OCI-LY3 (cell line): ENCODE data around the gene SYT1.

Experiments
- H2AFZ ChIP-seq: fragments of 200-600, 300-600 bp; shearing (Covaris generic); 2 replicates; pipeline ENCODE4 v1.6.0; 2014; ENCODE audit warnings: antibody characterized with exemption, low read depth, low read length
- H3K27ac ChIP-seq: fragments of 200-600, 300-600 bp; sonication (generic); 2 replicates; pipeline ENCODE4 v1.5.1; 2014; ENCODE audit warnings: mild to moderate bottlenecking, low read length, moderate library complexity, mixed read lengths
- H3K27me3 ChIP-seq: fragments of 200-600, 300-600 bp; sonication (generic); 2 replicates; pipeline ENCODE4 v1.6.1; 2014; ENCODE audit warnings: low read depth, low read length, mixed read lengths
- H3K36me3 ChIP-seq: fragments of 200-600, 300-600 bp; sonication (generic); replicated peaks from 2 replicates; pipeline ENCODE3; 2014; ENCODE audit warnings: low read depth, low read length, mixed read lengths
- H3K4me1 ChIP-seq: fragments of 300-600, 200-600 bp; sonication (generic); 2 replicates; pipeline ENCODE4 v1.6.1; 2014; ENCODE audit warnings: low read length, mixed read lengths
- H3K4me2 ChIP-seq: fragments of 200-600, 300-600 bp; sonication (generic); 2 replicates; pipeline ENCODE4 v1.6.1; 2014; ENCODE audit warnings: low read length, mixed read lengths
- H3K4me3 ChIP-seq: fragments of 300-600, 200-600 bp; sonication (generic); 2 replicates; pipeline ENCODE4 v1.5.1; 2014; ENCODE audit warnings: antibody characterized with exemption, mild to moderate bottlenecking, low read length, moderate library complexity
- H3K79me2 ChIP-seq: fragments of 300-600, 200-600 bp; shearing (Covaris generic); 2 replicates; pipeline ENCODE4 v1.6.1; 2014; ENCODE audit warnings: mild to moderate bottlenecking, low read length, mixed read lengths
- H3K9ac ChIP-seq: fragments of 300-600, 200-600 bp; shearing (Covaris generic); 2 replicates; pipeline ENCODE4 v1.6.0; 2014; ENCODE audit warnings: mild to moderate bottlenecking, low read length, moderate library complexity
- H3K9me3 ChIP-seq: fragments of 200-600, 300-600 bp; shearing (Covaris generic); 2 replicates; pipeline ENCODE4 v1.6.1; 2014; ENCODE audit warnings: low read length, mixed read lengths; ENCODE audit not compliant: insufficient read depth
- H4K20me1 ChIP-seq: fragments of 200-600, 300-600 bp; sonication (generic); 2 replicates; pipeline ENCODE4 v1.6.1; 2016; ENCODE audit warnings: low read length, mixed read lengths; ENCODE audit not compliant: insufficient read depth
- EZH2phosphoT487 ChIP-seq: fragments of 200-600 bp; shearing (Covaris generic); IDR thresholded peaks from 2 replicates; pipeline ENCODE4 v1.6.1; 2018; ENCODE audit warnings: antibody characterized with exemption, mixed run types, low read depth
- TF ChIP-seq, protein P1 (sequence below): fragments of 200-600, 300-600 bp; sonication (generic); IDR thresholded peaks from 2 replicates; pipeline ENCODE4 v1.5.1; 2014; ENCODE audit warnings: antibody characterized with exemption, low read length, low read depth

SYT1 gene

DNA sequence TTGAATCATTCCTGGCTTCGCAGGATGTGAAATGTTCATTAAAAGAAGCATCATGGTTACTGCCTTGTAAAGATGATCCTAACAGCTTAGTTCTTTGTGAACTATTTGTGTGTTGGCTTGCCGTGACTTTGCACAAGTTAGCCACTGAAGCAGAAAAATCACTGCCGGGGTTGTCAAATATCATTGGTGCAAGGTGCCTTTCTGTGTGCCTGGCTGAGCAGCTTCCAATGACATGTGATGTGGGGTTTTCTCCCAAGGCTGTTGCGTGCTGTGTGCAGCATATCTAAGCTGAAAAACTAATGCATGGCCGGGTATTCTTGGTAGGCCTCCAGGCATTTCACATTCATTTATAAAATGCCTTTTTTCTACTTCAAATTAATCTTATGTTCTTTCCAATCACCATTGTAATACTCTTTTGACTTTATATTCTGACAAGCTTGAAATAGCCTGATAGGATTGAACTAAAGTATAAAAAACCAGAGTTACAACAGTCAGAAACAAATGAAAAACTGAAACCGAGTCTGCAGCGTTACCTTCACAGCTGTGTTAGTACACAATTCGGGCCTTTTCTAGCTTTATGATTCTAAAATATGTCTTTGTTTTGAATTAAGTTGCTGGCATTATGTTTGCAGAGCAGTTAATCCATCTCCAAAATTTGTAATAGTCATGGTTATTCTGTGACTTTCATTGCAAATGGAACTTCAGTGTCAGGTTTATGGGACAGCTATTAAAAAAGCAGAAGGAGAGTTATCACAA, 222.1 kb downstream of the SYT1 start:
- H3K27me3 ChIP-seq: no peaks in the 10 kb centered on the region
- no peak for TF ChIP-seq EZH2phosphoT487
- TF ChIP-seq, protein P1, sequence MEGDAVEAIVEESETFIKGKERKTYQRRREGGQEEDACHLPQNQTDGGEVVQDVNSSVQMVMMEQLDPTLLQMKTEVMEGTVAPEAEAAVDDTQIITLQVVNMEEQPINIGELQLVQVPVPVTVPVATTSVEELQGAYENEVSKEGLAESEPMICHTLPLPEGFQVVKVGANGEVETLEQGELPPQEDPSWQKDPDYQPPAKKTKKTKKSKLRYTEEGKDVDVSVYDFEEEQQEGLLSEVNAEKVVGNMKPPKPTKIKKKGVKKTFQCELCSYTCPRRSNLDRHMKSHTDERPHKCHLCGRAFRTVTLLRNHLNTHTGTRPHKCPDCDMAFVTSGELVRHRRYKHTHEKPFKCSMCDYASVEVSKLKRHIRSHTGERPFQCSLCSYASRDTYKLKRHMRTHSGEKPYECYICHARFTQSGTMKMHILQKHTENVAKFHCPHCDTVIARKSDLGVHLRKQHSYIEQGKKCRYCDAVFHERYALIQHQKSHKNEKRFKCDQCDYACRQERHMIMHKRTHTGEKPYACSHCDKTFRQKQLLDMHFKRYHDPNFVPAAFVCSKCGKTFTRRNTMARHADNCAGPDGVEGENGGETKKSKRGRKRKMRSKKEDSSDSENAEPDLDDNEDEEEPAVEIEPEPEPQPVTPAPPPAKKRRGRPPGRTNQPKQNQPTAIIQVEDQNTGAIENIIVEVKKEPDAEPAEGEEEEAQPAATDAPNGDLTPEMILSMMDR: no peak
- H3K9me3 ChIP-seq: no peaks in the 10 kb centered on the region
- no peaks in the 10 kb centered on the region for H4K20me1 ChIP-seq
- H3K4me3 ChIP-seq: peak overlapping the region; percentile 52
- H3K9ac ChIP-seq: peak overlapping the region; percentile 15; the same call in 1 of the 2 replicates
- peaks cover 23% of the 10 kb centered on the region for H3K4me1 ChIP-seq
- peak overlapping the region; percentile 95 for H2AFZ ChIP-seq
- H3K36me3 ChIP-seq: no peaks in the 10 kb centered on the region
- H3K4me2 ChIP-seq: peak overlapping the region; percentile 66
- no peaks in the 10 kb centered on the region for H3K79me2 ChIP-seq
- no peak overlapping the region for H3K27ac ChIP-seq

DNA sequence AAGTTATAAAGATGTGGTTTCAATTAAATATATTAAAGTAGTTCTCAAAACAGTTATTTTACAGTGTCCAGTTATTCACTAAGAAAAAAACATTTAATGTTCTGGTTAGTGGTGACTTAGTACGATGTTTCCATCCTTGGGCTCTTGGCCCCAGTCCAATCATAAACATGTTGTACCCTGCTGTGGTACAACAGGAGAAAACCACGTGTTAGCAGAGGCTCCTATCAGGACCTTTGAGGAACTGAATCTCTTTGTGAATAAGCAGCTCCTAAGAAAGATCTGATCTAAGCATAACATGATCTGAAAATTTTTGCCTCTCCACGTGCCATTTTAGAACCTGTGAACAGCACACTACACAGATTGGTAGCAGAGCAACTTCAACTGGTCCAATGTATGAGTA, 234.0 kb downstream of the SYT1 start:
- no peak overlapping the region for H3K9ac ChIP-seq
- H3K27me3 ChIP-seq: no peaks in the 10 kb centered on the region
- H4K20me1 ChIP-seq: no peaks in the 10 kb centered on the region
- no peak overlapping the region for H3K27ac ChIP-seq
- H3K4me2 ChIP-seq: no peak overlapping the region
- peak overlapping the region; percentile 52 for H2AFZ ChIP-seq
- H3K79me2 ChIP-seq: no peaks in the 10 kb centered on the region
- no peaks in the 10 kb centered on the region for H3K36me3 ChIP-seq
- TF ChIP-seq EZH2phosphoT487: no peak
- TF ChIP-seq, protein P1: no peak
- H3K4me1 ChIP-seq: peaks cover 5% of the 10 kb centered on the region; the same call in 1 of the 2 replicates
- no peaks in the 10 kb centered on the region for H3K9me3 ChIP-seq
- H3K4me3 ChIP-seq: no peak overlapping the region

DNA sequence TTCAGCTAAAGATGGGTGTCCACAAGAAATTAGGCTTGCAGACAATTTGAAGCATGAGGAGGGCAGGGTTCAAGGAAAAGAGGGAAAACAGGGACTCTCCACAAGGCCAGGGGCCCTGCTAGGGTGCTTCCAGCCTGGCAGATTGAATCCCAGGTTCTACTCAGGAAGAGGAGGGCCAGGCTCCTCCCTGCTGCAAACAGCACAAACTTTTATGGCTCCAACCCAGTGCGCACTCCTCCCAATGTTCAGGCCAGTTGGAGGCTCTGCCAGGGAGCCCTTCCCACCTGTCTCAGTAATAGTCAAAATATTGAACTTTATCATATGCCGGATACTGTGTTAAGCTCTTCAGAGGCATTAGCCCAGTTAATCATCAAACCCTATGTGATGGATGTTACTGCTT, 244.4 kb downstream of the SYT1 start:
- Histone ChIP-seq H3K9ac (no peak overlapping the region), H4K20me1 (no peaks in the 10 kb centered on the region), H3K4me2 (no peak overlapping the region), H3K4me3 (no peak overlapping the region), H3K27ac (no peak overlapping the region), H3K36me3 (no peaks in the 10 kb centered on the region), H3K27me3 (no peaks in the 10 kb centered on the region), H2AFZ (no peak overlapping the region), H3K79me2 (no peaks in the 10 kb centered on the region), H3K9me3 (no peaks in the 10 kb centered on the region), H3K4me1 (peaks cover 7% of the 10 kb centered on the region; the same call in 1 of the 2 replicates)
- no peak for TF ChIP-seq EZH2phosphoT487
- TF ChIP-seq, protein P1: no peak

DNA sequence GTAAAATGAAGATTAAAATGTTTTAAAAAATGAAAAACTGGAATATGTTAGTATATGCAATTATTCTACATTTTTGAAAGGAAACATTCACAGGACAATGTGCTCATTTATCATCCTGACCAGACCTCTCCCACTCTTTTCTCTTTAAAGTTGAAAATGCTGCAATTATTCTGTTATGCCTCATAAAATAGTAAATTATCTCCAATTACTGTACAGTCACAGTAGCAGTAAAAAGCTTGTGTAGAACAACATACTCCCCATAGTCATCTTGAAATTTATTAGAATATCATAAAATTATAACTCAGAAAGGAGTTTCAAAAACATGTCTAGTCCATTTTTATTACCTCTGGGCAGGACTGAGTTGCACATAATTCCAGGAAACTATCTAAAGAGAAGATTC, 250.3 kb downstream of the SYT1 start:
- H3K27me3 ChIP-seq: no peaks in the 10 kb centered on the region
- no peaks in the 10 kb centered on the region for H3K36me3 ChIP-seq
- no peaks in the 10 kb centered on the region for H3K79me2 ChIP-seq
- H4K20me1 ChIP-seq: no peaks in the 10 kb centered on the region
- H2AFZ ChIP-seq: no peak overlapping the region
- TF ChIP-seq EZH2phosphoT487: no peak
- TF ChIP-seq, protein P1: no peak
- H3K4me1 ChIP-seq: peaks cover 19% of the 10 kb centered on the region
- H3K9me3 ChIP-seq: no peaks in the 10 kb centered on the region
- H3K4me2 ChIP-seq: no peak overlapping the region
- H3K9ac ChIP-seq: no peak overlapping the region
- H3K27ac ChIP-seq: no peak overlapping the region
- H3K4me3 ChIP-seq: no peak overlapping the region
